Adipocyte (in vitro differentiated cells): ENCODE measurements around the gene CLSTN2.

Experiments
- DNase-seq: peaks from one replicate; pipeline ENCODE4 v3.0.0-alpha.2; 2015; ENCODE audit warnings: low read depth
- H3K27me3 ChIP-seq: replicated peaks from 2 replicates; pipeline ENCODE4 v1.7.0; 2013; ENCODE audit warnings: mild to moderate bottlenecking, low read length, moderate library complexity; ENCODE audit not compliant: control insufficient read depth, insufficient read depth
- H3K36me3 ChIP-seq: 2 replicates; pipeline ENCODE4 v1.7.0; 2013; ENCODE audit warnings: low read length, mild to moderate bottlenecking, moderate library complexity; ENCODE audit not compliant: control insufficient read depth, insufficient read depth, severe bottlenecking
- H3K4me1 ChIP-seq: 2 replicates; pipeline ENCODE4 v1.7.0; 2013; ENCODE audit warnings: mild to moderate bottlenecking, low read length, moderate library complexity; ENCODE audit not compliant: control insufficient read depth, insufficient read depth
- H3K4me3 ChIP-seq: 2 replicates; pipeline ENCODE4 v1.7.0; 2013; ENCODE audit warnings: mild to moderate bottlenecking, low read length, moderate library complexity
- H3K9ac ChIP-seq: 2 replicates; pipeline ENCODE4 v1.7.0; 2013; ENCODE audit warnings: mild to moderate bottlenecking, low read length, moderate library complexity
- H3K9me3 ChIP-seq: 2 replicates; pipeline ENCODE4 v1.7.0; 2013; ENCODE audit warnings: mild to moderate bottlenecking, low read length, moderate library complexity; ENCODE audit not compliant: control insufficient read depth

The CLSTN2 gene

GRCh38 chr3:140088058-140088457 lies 153.1 kb downstream of the CLSTN2 start:
- Histone ChIP-seq H3K27me3 (peaks cover 19% of the 10 kb centered on the region), H3K36me3 (no peaks in the 10 kb centered on the region), H3K9me3 (no peaks in the 10 kb centered on the region), H3K9ac (no peak overlapping the region), H3K4me1 (no peaks in the 10 kb centered on the region), H3K4me3 (no peak overlapping the region)
- no peak for DNase-seq

- Histone ChIP-seq H3K27me3 (peaks cover 17% of the 10 kb centered on the region), H3K4me1 (no peaks in the 10 kb centered on the region), H3K36me3 (no peaks in the 10 kb centered on the region), H3K9ac (no peak overlapping the region), H3K4me3 (no peak overlapping the region), H3K9me3 (no peaks in the 10 kb centered on the region)
- DNase-seq: no peak
Measured at GRCh38 chr3:140088513-140088912, 153.5 kb downstream of the CLSTN2 start.

- no peak overlapping the region for H3K4me3 ChIP-seq
Measured at GRCh38 chr3:140089403-140090072, 154.6 kb downstream of the CLSTN2 start.

GRCh38 chr3:140091143-140091542 lies 156.2 kb downstream of the CLSTN2 start:
- Histone ChIP-seq H3K9me3 (no peaks in the 10 kb centered on the region), H3K4me3 (no peak overlapping the region), H3K4me1 (peaks cover 6% of the 10 kb centered on the region), H3K9ac (no peak overlapping the region), H3K36me3 (no peaks in the 10 kb centered on the region), H3K27me3 (peaks cover 9% of the 10 kb centered on the region)
- DNase-seq: peak; percentile 51

More at GRCh38 chr3:140089403-140090072, 154.6 kb downstream of the CLSTN2 start:
- Histone ChIP-seq H3K9me3 (no peaks in the 10 kb centered on the region), H3K36me3 (no peaks in the 10 kb centered on the region), H3K27me3 (peaks cover 12% of the 10 kb centered on the region), H3K4me1 (peaks cover 6% of the 10 kb centered on the region), H3K9ac (no peak overlapping the region)
- no peak for DNase-seq

- no peak for DNase-seq
- peaks cover 6% of the 10 kb centered on the region for H3K4me1 ChIP-seq
- H3K27me3 ChIP-seq: peaks cover 7% of the 10 kb centered on the region
- H3K4me3 ChIP-seq: no peak overlapping the region
- H3K36me3 ChIP-seq: no peaks in the 10 kb centered on the region
- peaks cover 5% of the 10 kb centered on the region for H3K9me3 ChIP-seq
- no peak overlapping the region for H3K9ac ChIP-seq
Measured at GRCh38 chr3:140092848-140093536, 158.0 kb downstream of the CLSTN2 start.

- H3K4me3 ChIP-seq: no peak overlapping the region
- peaks cover 6% of the 10 kb centered on the region for H3K4me1 ChIP-seq
- no peak overlapping the region for H3K9ac ChIP-seq
- no peaks in the 10 kb centered on the region for H3K36me3 ChIP-seq
- H3K27me3 ChIP-seq: peaks cover 7% of the 10 kb centered on the region
- H3K9me3 ChIP-seq: peaks cover 7% of the 10 kb centered on the region
- peak; percentile 93 for DNase-seq
Measured at GRCh38 chr3:140093742-140094141, 158.8 kb downstream of the CLSTN2 start.

GRCh38 chr3:140094487-140094886 lies 159.5 kb downstream of the CLSTN2 start:
- Histone ChIP-seq H3K4me1 (peaks cover 6% of the 10 kb centered on the region), H3K36me3 (no peaks in the 10 kb centered on the region), H3K27me3 (peaks cover 7% of the 10 kb centered on the region), H3K4me3 (no peak overlapping the region), H3K9me3 (peaks cover 7% of the 10 kb centered on the region), H3K9ac (no peak overlapping the region)
- no peak for DNase-seq

GRCh38 chr3:140096037-140096436 lies 161.1 kb downstream of the CLSTN2 start:
- Histone ChIP-seq H3K36me3 (no peaks in the 10 kb centered on the region), H3K4me1 (peaks cover 6% of the 10 kb centered on the region), H3K9me3 (peaks cover 7% of the 10 kb centered on the region), H3K4me3 (no peak overlapping the region), H3K9ac (no peak overlapping the region), H3K27me3 (peaks cover 7% of the 10 kb centered on the region)
- no peak for DNase-seq

- Histone ChIP-seq H3K4me3 (no peak overlapping the region), H3K36me3 (no peaks in the 10 kb centered on the region), H3K9me3 (peaks cover 7% of the 10 kb centered on the region), H3K4me1 (peaks cover 6% of the 10 kb centered on the region), H3K27me3 (peaks cover 7% of the 10 kb centered on the region), H3K9ac (no peak overlapping the region)
- DNase-seq: no peak
Measured at GRCh38 chr3:140097874-140098635, 163.1 kb downstream of the CLSTN2 start.

GRCh38 chr3:140100479-140100878 lies 165.5 kb downstream of the CLSTN2 start:
- Histone ChIP-seq H3K36me3 (no peaks in the 10 kb centered on the region), H3K27me3 (peaks cover 7% of the 10 kb centered on the region), H3K4me3 (no peak overlapping the region), H3K9me3 (peaks cover 7% of the 10 kb centered on the region), H3K9ac (no peak overlapping the region), H3K4me1 (no peaks in the 10 kb centered on the region)
- DNase-seq: no peak

GRCh38 chr3:140103166-140103565 lies 168.2 kb downstream of the CLSTN2 start:
- no peak for DNase-seq
- Histone ChIP-seq H3K4me3 (no peak overlapping the region), H3K36me3 (no peaks in the 10 kb centered on the region), H3K9me3 (no peaks in the 10 kb centered on the region), H3K27me3 (no peaks in the 10 kb centered on the region), H3K9ac (no peak overlapping the region), H3K4me1 (no peaks in the 10 kb centered on the region)
